HepG2 (cell line): Measurements from ENCODE around the gene JAG1. TPM values are rescaled to one million over a fixed set of nuclear protein-coding genes. Genes with fewer than 3 reads are reported as not detected.

Experiments used
- AFF4 ChIP-seq: sonication (generic); formaldehyde crosslinking; IDR thresholded peaks from 2 replicates; pipeline ENCODE4 v1.4.0; 2020; ENCODE audit warnings: missing genetic modification reagents
- CBX1 ChIP-seq: IDR thresholded peaks from one replicate; pipeline ENCODE4 v1.6.1; 2016; ENCODE audit warnings: antibody characterized with exemption, low read depth
- CTCF ChIP-seq: sonication (generic); formaldehyde crosslinking; IDR thresholded peaks from 2 replicates; pipeline ENCODE4 v1.5.0; 2020; ENCODE audit warnings: mild to moderate bottlenecking, missing genetic modification reagents, moderate library complexity
- DZIP1 ChIP-seq: sonication (generic); formaldehyde crosslinking; IDR thresholded peaks from 2 replicates; pipeline ENCODE4 v1.5.0; 2020; ENCODE audit warnings: mild to moderate bottlenecking, missing genetic modification reagents
- HOXA3 ChIP-seq: sonication (generic); formaldehyde crosslinking; IDR thresholded peaks from 2 replicates; pipeline ENCODE4 v1.5.0; 2020; ENCODE audit warnings: missing genetic modification reagents
- MAFF ChIP-seq: IDR thresholded peaks from 2 replicates; pipeline ENCODE4 v1.6.1; 2011; ENCODE audit warnings: low read depth, low read length, improper control_type of control experiment
- MAX ChIP-seq: IDR thresholded peaks from 2 replicates; pipeline ENCODE4 v1.6.1; 2012; ENCODE audit warnings: inconsistent platforms
- MEIS1 ChIP-seq: sonication (generic); formaldehyde crosslinking; IDR thresholded peaks from 2 replicates; pipeline ENCODE4 v1.9.0; 2021; ENCODE audit warnings: mild to moderate bottlenecking, missing genetic modification reagents, moderate library complexity, borderline replicate concordance
- NCOR1 ChIP-seq: fragments of 200-600 bp; sonication (generic); IDR thresholded peaks from 2 replicates; pipeline ENCODE4 v1.7.0; 2017; ENCODE audit warnings: antibody characterized with exemption, low read length, borderline replicate concordance
- NFKBIZ ChIP-seq: IDR thresholded peaks from 2 replicates; pipeline ENCODE4 v1.6.1; 2018; ENCODE audit warnings: missing genetic modification reagents, missing compliant biosample characterization
- PLSCR1 ChIP-seq: sonication (generic); formaldehyde crosslinking; IDR thresholded peaks from 2 replicates; pipeline ENCODE4 v1.5.0; 2020; ENCODE audit warnings: missing genetic modification reagents, mild to moderate bottlenecking, borderline replicate concordance
- POLR2AphosphoS2 ChIP-seq: IDR thresholded peaks from 2 replicates; pipeline ENCODE4 v1.6.1; 2011; ENCODE audit warnings: low read depth, low read length, improper control_type of control experiment
- RFX3 ChIP-seq: IDR thresholded peaks from 2 replicates; pipeline ENCODE4 v1.6.1; 2016; ENCODE audit warnings: missing biosample characterization, missing genetic modification reagents
- STAG1 ChIP-seq: sonication (generic); formaldehyde crosslinking; IDR thresholded peaks from 2 replicates; pipeline ENCODE4 v1.4.0; 2020; ENCODE audit warnings: missing genetic modification reagents
- XBP1 ChIP-seq: sonication (generic); formaldehyde crosslinking; IDR thresholded peaks from 2 replicates; pipeline ENCODE4 v1.5.0; 2020; ENCODE audit warnings: missing genetic modification reagents
- ZNF10 ChIP-seq: sonication (generic); formaldehyde crosslinking; IDR thresholded peaks from 2 replicates; pipeline ENCODE4 v1.4.0; 2020; ENCODE audit warnings: mild to moderate bottlenecking, low read depth, missing genetic modification reagents, borderline replicate concordance
- ZNF224 ChIP-seq: sonication (generic); formaldehyde crosslinking; IDR thresholded peaks from 2 replicates; pipeline ENCODE4 v1.5.0; 2020; ENCODE audit warnings: mild to moderate bottlenecking, missing genetic modification reagents
- ZNF296 ChIP-seq: sonication (generic); formaldehyde crosslinking; conservative IDR thresholded peaks from 2 replicates; pipeline ENCODE4 v1.5.0; 2020; ENCODE audit warnings: mild to moderate bottlenecking, missing genetic modification reagents
- ZNF543 ChIP-seq: sonication (generic); formaldehyde crosslinking; IDR thresholded peaks from 2 replicates; pipeline ENCODE4 v1.4.0; 2020; ENCODE audit warnings: mild to moderate bottlenecking, missing genetic modification reagents
- ZNF572 ChIP-seq: sonication (generic); formaldehyde crosslinking; IDR thresholded peaks from 2 replicates; pipeline ENCODE4 v1.5.1; 2020; ENCODE audit warnings: mild to moderate bottlenecking, missing genetic modification reagents
- ZNF577 ChIP-seq: sonication (generic); formaldehyde crosslinking; IDR thresholded peaks from 2 replicates; pipeline ENCODE4 v1.4.0; 2020; ENCODE audit warnings: mild to moderate bottlenecking, low read depth, missing genetic modification reagents, borderline replicate concordance
- ZNF768 ChIP-seq: sonication (generic); formaldehyde crosslinking; IDR thresholded peaks from 2 replicates; pipeline ENCODE4 v1.4.0; 2020; ENCODE audit warnings: missing genetic modification reagents
- polyA plus RNA-seq, 8 experiments: library from polyadenylated mRNA; depleted of rRNA in 3 of 8; stranded (reverse) in 7 of 8; unstranded in 1 of 8; fragments of >200 nt; fragmentation: Illumina TruSeq in 4 of 8; extraction: Trizol in 4 of 8; gene quantifications; 2 replicates each; pipeline versions ENCODE4 v1.2.1 to v1.2.3, GENCODE V29; 2011 to 2016; ENCODE audit warnings: low read depth in 4 of 8, missing spikeins in 1 of 8, mixed read lengths in 1 of 8; ENCODE audit not compliant: insufficient read depth in 1 of 8
- total RNA-seq, 5 experiments: library from RNA; depleted of rRNA; stranded (reverse); fragments of >200 nt; fragmentation: Illumina TruSeq; extraction: Trizol; gene quantifications; 2 replicates each; pipeline ENCODE4 v1.2.3, GENCODE V29; 2016; ENCODE audit warnings: low read depth in 1 of 5

JAG1 gene
- total and polyA plus RNA-seq, 2 of the 13 experiments (the other 11 are each of a cell fraction or from before 2014, with no cell fraction given) = 47.1 to 56.3 TPM

- no peak for TF ChIP-seq XBP1
- TF ChIP-seq CBX1 = no peak
- no peak for TF ChIP-seq ZNF577 (CRISPR knock-in tag)
- peak; percentile 69; the same call in 1 of the 2 replicates for TF ChIP-seq POLR2AphosphoS2
- TF ChIP-seq PLSCR1 (CRISPR knock-in tag) = no peak
- TF ChIP-seq STAG1 (CRISPR knock-in tag) = peak; percentile 36; the same call in 1 of the 2 replicates
- TF ChIP-seq ZNF572 = no peak
- TF ChIP-seq MAFF = no peak
- TF ChIP-seq AFF4 (CRISPR knock-in tag) = no peak
- TF ChIP-seq ZNF224 (CRISPR knock-in tag) = no peak
- peak; percentile 20; the same call in 1 of the 2 replicates for TF ChIP-seq ZNF768 (CRISPR knock-in tag)
- no peak for TF ChIP-seq MAX
- TF ChIP-seq ZNF10 (CRISPR knock-in tag) = no peak
- no peak for TF ChIP-seq NCOR1
- no peak for TF ChIP-seq RFX3 (CRISPR knock-in tag)
- no peak for TF ChIP-seq HOXA3 (CRISPR knock-in tag)
- TF ChIP-seq CTCF (CRISPR knock-in tag) = peak; percentile 30; the same call in 1 of the 2 replicates
- TF ChIP-seq NFKBIZ (CRISPR knock-in tag) = no peak
- no peak for TF ChIP-seq ZNF543 (CRISPR knock-in tag)
- no peak for TF ChIP-seq DZIP1 (CRISPR knock-in tag)
- TF ChIP-seq ZNF296 (CRISPR knock-in tag) = no peak
- no peak for TF ChIP-seq MEIS1 (CRISPR knock-in tag)
Observed at GRCh38 chr20:10651227-10651990, 22.4 kb downstream of the JAG1 start (continued).
